ENCODE results near the gene LMBR1L.
"Not testable (repeated sequence)": the region's sequence is repeated elsewhere in the genome, so short reads cannot be mapped to it uniquely, and the experiment has no call there.

The LMBR1L gene

GRCh38 chr12:49110464-49111155 lies at the start of gene LMBR1L:
LMBR1L (minus strand) TSS chr12:49110847; CDS start chr12:49110555, 292 bp downstream.
- peak; percentile 95 for DNase-seq (ENCODE audit: low read depth, low spot score)

GRCh38 chr12:49160399-49160798 lies 49.8 kb upstream of the LMBR1L start:
- DNase-seq (ENCODE audit: low read depth, low spot score), result no peak

GRCh38 chr12:49154221-49154620 lies 43.6 kb upstream of the LMBR1L start:
- DNase-seq (ENCODE audit: low read depth, low spot score), result no peak

GRCh38 chr12:49147384-49147783 lies 36.7 kb upstream of the LMBR1L start:
- no peak for DNase-seq (ENCODE audit: low read depth, low spot score)

- DNase-seq (ENCODE audit: low read depth, low spot score), result no peak
Observed at GRCh38 chr12:49146406-49146805, 35.8 kb upstream of the LMBR1L start.

- no peak for DNase-seq (ENCODE audit: low read depth, low spot score)
Observed at GRCh38 chr12:49144384-49144783, 33.7 kb upstream of the LMBR1L start.

GRCh38 chr12:49138999-49139398 lies 28.4 kb upstream of the LMBR1L start:
- no peak for DNase-seq (ENCODE audit: low read depth, low spot score)

GRCh38 chr12:49138587-49138986 lies 27.9 kb upstream of the LMBR1L start:
- DNase-seq (ENCODE audit: low read depth, low spot score), result no peak

GRCh38 chr12:49137476-49137875 lies 26.8 kb upstream of the LMBR1L start:
- no peak for DNase-seq (ENCODE audit: low read depth, low spot score)

GRCh38 chr12:49136997-49137396 lies 26.4 kb upstream of the LMBR1L start:
- not testable (repeated sequence) for DNase-seq (ENCODE audit: low read depth, low spot score)

GRCh38 chr12:49133590-49133989 lies 22.9 kb upstream of the LMBR1L start:
- DNase-seq (ENCODE audit: low read depth, low spot score), result no peak

GRCh38 chr12:49133014-49133413 lies 22.4 kb upstream of the LMBR1L start:
- DNase-seq (ENCODE audit: low read depth, low spot score), result no peak

GRCh38 chr12:49131894-49132461 lies 21.3 kb upstream of the LMBR1L start:
- no peak for DNase-seq (ENCODE audit: low read depth, low spot score)

GRCh38 chr12:49131051-49131893 lies 20.6 kb upstream of the LMBR1L start, which contains the start of gene TUBA1B:
TUBA1B (minus strand) TSS chr12:49131395; CDS start chr12:49131300, 95 bp downstream.
- DNase-seq (ENCODE audit: low read depth, low spot score), result peak; percentile 74

GRCh38 chr12:49130151-49131050 lies 19.8 kb upstream of the LMBR1L start:
- DNase-seq (ENCODE audit: low read depth, low spot score), result peak; percentile 79

- DNase-seq (ENCODE audit: low read depth, low spot score), result no peak
Observed at GRCh38 chr12:49129332-49130150, 18.9 kb upstream of the LMBR1L start.

- not testable (repeated sequence) for DNase-seq (ENCODE audit: low read depth, low spot score)
Observed at GRCh38 chr12:49127971-49128370, 17.3 kb upstream of the LMBR1L start.

GRCh38 chr12:49126852-49127763 lies 16.5 kb upstream of the LMBR1L start:
- no peak for DNase-seq (ENCODE audit: low read depth, low spot score)

GRCh38 chr12:49121047-49121696 lies 10.5 kb upstream of the LMBR1L start:
- no peak for DNase-seq (ENCODE audit: low read depth, low spot score)
